H1 (cell line): ENCODE results near the gene TRIM14. TPM values are rescaled to one million over a fixed set of nuclear protein-coding genes. Genes with fewer than 3 reads are reported as not detected.

ENCODE experiments used
- CTCF ChIA-PET: fragments of 300-600 bp; sonication (Branson Sonifier 250); formaldehyde crosslinking; loops from one replicate; lab custom pipeline; 2021; ENCODE audit not compliant: partially characterized antibody; lab: Charles Lee
- POLR2A ChIA-PET: fragments of 300-600 bp; sonication (Branson Sonifier 250); formaldehyde crosslinking; loops from one replicate; lab custom pipeline; 2021; ENCODE audit warnings: inconsistent platforms; ENCODE audit not compliant: partially characterized antibody; lab: Charles Lee
- DNase-seq, 2 experiments: peaks; one replicate each; pipeline versions ENCODE4 v3.0.0 to v3.0.0-alpha.2; 2010 to 2022; ENCODE audit warnings: low spot score in 2 of 2, low read depth in 1 of 2, mixed read lengths in 1 of 2
- FAIRE-seq: peaks from 2 replicates; lab custom pipeline; 2011; peaks lifted over from hg19 to GRCh38; lab: Jason Lieb, UNC
- H2AFZ ChIP-seq: 2 replicates; pipeline ENCODE4 v1.8.1; 2012; ENCODE audit warnings: low read length, inconsistent platforms
- H2AK5ac ChIP-seq: 2 replicates; pipeline ENCODE4 v1.6.1; 2013; ENCODE audit warnings: low read depth, low read length
- H2BK120ac ChIP-seq: replicated peaks from 2 replicates; pipeline ENCODE3; 2013; ENCODE audit warnings: low read depth, low read length, inconsistent platforms
- H2BK12ac ChIP-seq: 2 replicates; pipeline ENCODE4 v1.6.1; 2013; ENCODE audit warnings: low read depth, low read length
- H2BK15ac ChIP-seq: 2 replicates; pipeline ENCODE4 v1.6.1; 2013; ENCODE audit warnings: low read length
- H2BK20ac ChIP-seq: 2 replicates; pipeline ENCODE4 v1.6.1; 2013; ENCODE audit warnings: low read length
- H2BK5ac ChIP-seq: 2 replicates; pipeline ENCODE4 v1.6.1; 2013; ENCODE audit warnings: low read depth, low read length
- H3K14ac ChIP-seq: 2 replicates; pipeline ENCODE4 v1.6.1; 2013; ENCODE audit warnings: inconsistent platforms; ENCODE audit not compliant: insufficient read length
- H3K18ac ChIP-seq: 2 replicates; pipeline ENCODE4 v1.6.1; 2013; ENCODE audit warnings: low read length; ENCODE audit errors: extremely low read depth
- H3K23ac ChIP-seq: 2 replicates; pipeline ENCODE4 v1.6.1; 2013; ENCODE audit warnings: inconsistent platforms; ENCODE audit not compliant: insufficient read length
- H3K23me2 ChIP-seq: 2 replicates; pipeline ENCODE4 v1.6.1; 2013; ENCODE audit warnings: low read depth, low read length
- H3K27ac ChIP-seq: 2 replicates; pipeline ENCODE4 v1.6.1; 2011; ENCODE audit warnings: low read depth, low read length, inconsistent platforms
- H3K27me3 ChIP-seq, 4 experiments: replicated peaks in 1 of 4; 1 replicate in 1 of 4; 2 replicates in 3 of 4; pipeline versions ENCODE4 v1.6.1 to v1.8.1; 2011 to 2013; ENCODE audit warnings: low read length in 3 of 4, mild to moderate bottlenecking in 3 of 4, inconsistent platforms in 2 of 4, mixed read lengths in 2 of 4, moderate library complexity in 1 of 4; ENCODE audit not compliant: control insufficient read depth in 3 of 4, insufficient read depth in 3 of 4; ENCODE audit errors: extremely low read depth in 1 of 4
- H3K36me3 ChIP-seq, 4 experiments: 2 replicates each; pipeline versions ENCODE4 v1.6.1 to v1.8.1; 2011 to 2013; ENCODE audit warnings: mild to moderate bottlenecking in 4 of 4, low read length in 3 of 4, moderate library complexity in 2 of 4, control low read depth in 1 of 4, inconsistent platforms in 1 of 4; ENCODE audit not compliant: insufficient read depth in 4 of 4, control insufficient read depth in 2 of 4
- H3K4ac ChIP-seq: replicated peaks from 2 replicates; pipeline ENCODE3; 2013; ENCODE audit warnings: low read length, low read depth, mixed read lengths, inconsistent platforms; ENCODE audit not compliant: insufficient read length
- H3K4me1 ChIP-seq, 4 experiments: replicated peaks in 1 of 4; 1 replicate in 1 of 4; 2 replicates in 3 of 4; pipeline versions ENCODE4 v1.6.1 to v1.8.1; 2011 to 2013; ENCODE audit warnings: low read length in 3 of 4, inconsistent platforms in 2 of 4, mixed read lengths in 1 of 4; ENCODE audit not compliant: insufficient read depth in 4 of 4, control insufficient read depth in 3 of 4
- H3K4me2 ChIP-seq, 2 experiments: 2 replicates each; pipeline versions ENCODE4 v1.6.1 to v1.8.1; 2011 to 2013; ENCODE audit warnings: low read depth in 2 of 2, low read length in 2 of 2, control low read depth in 1 of 2, inconsistent platforms in 1 of 2, mild to moderate bottlenecking in 1 of 2; ENCODE audit not compliant: insufficient read depth in 1 of 2
- H3K4me3 ChIP-seq, 4 experiments: fragments of 200-600, 300-600 bp in 1 of 4; sonication (generic), shearing (Covaris generic), sonication (Bioruptor Twin) in 1 of 4; 2 replicates each; pipeline versions ENCODE4 v1.5.1 to v1.8.1; 2011 to 2016; ENCODE audit warnings: low read length in 4 of 4, low read depth in 3 of 4, control low read depth in 2 of 4, inconsistent platforms in 2 of 4, mild to moderate bottlenecking in 2 of 4, mixed read lengths in 1 of 4, moderate library complexity in 1 of 4; ENCODE audit not compliant: insufficient read depth in 2 of 4; ENCODE audit errors: extremely low read depth in 1 of 4
- H3K56ac ChIP-seq: replicated peaks from 2 replicates; pipeline ENCODE3; 2013; ENCODE audit warnings: low read depth, mild to moderate bottlenecking, mixed read lengths, low read length, inconsistent platforms; ENCODE audit not compliant: insufficient read length
- H3K79me1 ChIP-seq: 2 replicates; pipeline ENCODE4 v1.6.1; 2013; ENCODE audit warnings: low read depth, low read length, control low read depth
- H3K79me2 ChIP-seq, 2 experiments: 2 replicates each; pipeline versions ENCODE4 v1.6.1 to v1.8.1; 2012 to 2013; ENCODE audit warnings: low read length in 2 of 2, mild to moderate bottlenecking in 2 of 2, inconsistent platforms in 1 of 2; ENCODE audit not compliant: insufficient read depth in 2 of 2, control insufficient read depth in 1 of 2
- H3K9ac ChIP-seq, 4 experiments: replicated peaks in 1 of 4; 1 replicate in 1 of 4; 2 replicates in 3 of 4; pipeline versions ENCODE4 v1.6.1 to v1.8.1; 2011 to 2013; ENCODE audit warnings: low read depth in 3 of 4, low read length in 3 of 4, control low read depth in 2 of 4, mild to moderate bottlenecking in 2 of 4, moderate library complexity in 2 of 4, inconsistent platforms in 1 of 4; ENCODE audit errors: extremely low read depth in 1 of 4
- H3K9me3 ChIP-seq, 2 experiments: 2 replicates each; pipeline versions ENCODE4 v1.6.1 to v1.8.1; 2012 to 2013; ENCODE audit warnings: mild to moderate bottlenecking in 2 of 2, moderate library complexity in 2 of 2, control low read depth in 1 of 2, inconsistent platforms in 1 of 2, low read depth in 1 of 2, low read length in 1 of 2, mixed read lengths in 1 of 2; ENCODE audit not compliant: insufficient read depth in 2 of 2
- H4K20me1 ChIP-seq, 2 experiments: replicated peaks in 1 of 2; 2 replicates each; pipeline versions ENCODE3 to v1.8.1; 2011 to 2013; ENCODE audit warnings: inconsistent platforms in 2 of 2, low read length in 2 of 2, mild to moderate bottlenecking in 1 of 2; ENCODE audit not compliant: insufficient read depth in 2 of 2, control insufficient read depth in 1 of 2
- H4K5ac ChIP-seq: 2 replicates; pipeline ENCODE4 v1.6.1; 2013; ENCODE audit warnings: low read length, low read depth, mixed read lengths, inconsistent platforms; ENCODE audit not compliant: insufficient read length
- H4K8ac ChIP-seq: 2 replicates; pipeline ENCODE4 v1.8.0; 2013; ENCODE audit warnings: mild to moderate bottlenecking, moderate library complexity, low read length, inconsistent platforms; ENCODE audit not compliant: insufficient read depth; ENCODE audit errors: extremely low read depth
- H4K91ac ChIP-seq: replicated peaks from 2 replicates; pipeline ENCODE3; 2013; ENCODE audit warnings: low read length, mixed read lengths, inconsistent platforms; ENCODE audit not compliant: insufficient read length
- ATF2 ChIP-seq: IDR thresholded peaks from 2 replicates; pipeline ENCODE4 v1.6.1; 2012; ENCODE audit warnings: low read length, inconsistent platforms
- CHD2 ChIP-seq: IDR thresholded peaks from 2 replicates; pipeline ENCODE4 v1.6.1; 2012; ENCODE audit warnings: low read length, improper control_type of control experiment
- CTCF ChIP-seq, 3 experiments: IDR thresholded peaks; 1 replicate in 2 of 3; 2 replicates in 1 of 3; pipeline versions ENCODE4 v1.5.1 to v1.6.1; 2011; ENCODE audit warnings: low read length in 3 of 3, mild to moderate bottlenecking in 3 of 3, inconsistent platforms in 2 of 3, low read depth in 1 of 3, moderate library complexity in 1 of 3; ENCODE audit not compliant: insufficient read depth in 1 of 3; ENCODE audit errors: control extremely low read depth in 1 of 3
- KDM1A ChIP-seq: fragments of 200-600, 300-600 bp; sonication (generic); IDR thresholded peaks from 2 replicates; pipeline ENCODE4 v1.7.1; 2016; ENCODE audit warnings: mild to moderate bottlenecking, low read length, borderline replicate concordance
- POLR2AphosphoS5 ChIP-seq: IDR thresholded peaks from 2 replicates; pipeline ENCODE4 v1.6.1; 2011; ENCODE audit warnings: low read depth, low read length
- WGBS, 2 experiments: shearing (Covaris generic) in 1 of 2; methylation state at CpG; one replicate each; pipeline versions ENCODE4 v1.1.6 to v1.1.7; 2013 to 2015; ENCODE audit warnings: low lambda C conversion rate in 2 of 2, mixed read lengths in 2 of 2, inconsistent platforms in 1 of 2, low coverage in 1 of 2, missing lambda C conversion rate in 1 of 2; ENCODE audit not compliant: insufficient replicate concordance in 2 of 2, insufficient coverage in 1 of 2, insufficient read length in 1 of 2; ENCODE audit errors: extremely low coverage in 1 of 2, missing lambda C conversion rate in 1 of 2; 5-methylcytosine and 5-hydroxymethylcytosine counted together
- polyA plus RNA-seq, 7 experiments: library from polyadenylated mRNA; depleted of rRNA in 3 of 7; stranded (reverse) in 5 of 7; unstranded in 2 of 7; fragments of >200 nt in 5 of 7; fragments of 200-250 nt in 2 of 7; gene quantifications; 1 replicate in 5 of 7; 2 replicates in 1 of 7; 4 replicates in 1 of 7; pipeline versions ENCODE4 v1.2.1 to v1.2.3, GENCODE V29; 2011 to 2013; ENCODE audit warnings: missing spikeins in 2 of 7, mixed read lengths in 2 of 7
- total RNA-seq: library from RNA; stranded (reverse); fragmentation: NEBNext Ultra II Directional; extraction: Animal tissue kit (Norgen Biotek cat#: 25700); gene quantifications from 2 replicates; pipeline ENCODE4 v1.2.1, GENCODE V29; 2021

Gene TRIM14
- total and polyA plus RNA-seq, 2 of the 8 experiments (the other 6 are each of a cell fraction or from before 2014, with no cell fraction given): 9.2 to 19.4 TPM

- Histone ChIP-seq H3K4me1 (no peaks in the 10 kb centered on the region), H3K4me3 (no peak overlapping the region), H3K23ac (no peak overlapping the region), H2BK15ac (no peak overlapping the region), H3K4ac (no peak overlapping the region), H3K27ac (no peak overlapping the region), H2BK120ac (no peak overlapping the region), H3K56ac (no peak overlapping the region), H4K8ac (no peak overlapping the region), H2BK20ac (no peak overlapping the region), H3K27me3 (peaks cover 0 to 3% (median 0%) of the 10 kb centered on the region in 4 experiments; a peak in 2 of 7 replicates), H3K14ac (no peak overlapping the region), H2BK5ac (no peak overlapping the region), H3K23me2 (no peaks in the 10 kb centered on the region), H4K20me1 (no peaks in the 10 kb centered on the region), H3K9me3 (0 out of 4 replicates have a peak, but pooled peaks cover 0 to 2% of the 10 kb centered on the region in 2 experiments), H3K79me1 (no peaks in the 10 kb centered on the region), H4K5ac (no peak overlapping the region), H3K18ac (no peak overlapping the region), H3K9ac (no peak overlapping the region), H4K91ac (no peak overlapping the region), H2AK5ac (no peak overlapping the region), H2BK12ac (no peak overlapping the region), H3K79me2 (no peaks in the 10 kb centered on the region), H3K4me2 (no peak overlapping the region), H3K36me3 (no peaks in the 10 kb centered on the region), H2AFZ (no peak overlapping the region)
- DNase-seq (no peak), FAIRE-seq (no peak)
- ChIA-PET CTCF (interaction anchor here (0.6 to 1.6 kb wide), 2 partner anchors 37 to 126 kb away, joined by 3 read pairs; no protein-coding TSS in a partner anchor), POLR2A (interaction anchor here (0.6 kb wide), 1 partner anchor 41 kb away, joined by 3 read pairs; no protein-coding TSS in a partner anchor)
- no peak for TF ChIP-seq CTCF (IDR thresholded peaks at IDR 0.05; ENCODE audit: control extremely low read depth in 1 of 3, insufficient read depth in 1 of 3, low read depth in 1 of 3, low read length in 3 of 3)
- no peak for TF ChIP-seq CHD2
- TF ChIP-seq POLR2AphosphoS5: no peak
- no peak for TF ChIP-seq ATF2
- TF ChIP-seq KDM1A: no peak
- 79% methylated on average over 1 of the region's 1 CpG; no CpG with 5 or more reads in 1 of the 2 experiments for WGBS, 2 experiments
Observed at GRCh38 chr9:98049288-98050072, 69.5 kb downstream of the TRIM14 start.
